ENCODE measurements around the gene KIAA1671.

Gene KIAA1671

DNA sequence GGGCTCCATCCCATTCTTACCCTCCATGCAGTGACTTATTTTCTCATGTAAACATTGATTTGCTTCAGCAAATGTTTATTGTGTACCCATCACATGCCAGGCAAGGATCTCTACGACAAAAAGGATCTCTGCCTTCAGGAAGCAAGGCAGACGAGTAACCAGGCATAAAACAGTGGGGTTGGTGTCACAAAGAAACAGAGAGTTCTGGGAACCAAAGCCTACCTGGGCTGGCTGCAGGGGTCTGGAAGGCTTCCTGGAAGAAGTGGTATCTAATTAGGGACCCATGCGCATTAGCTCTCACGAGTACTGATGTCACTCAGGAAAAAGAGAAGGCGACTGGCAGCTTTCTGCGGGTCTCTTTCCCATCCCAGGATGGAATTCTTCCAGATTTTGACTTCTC is 44.5 kb downstream of the KIAA1671 start:
- H3K9me2 ChIP-seq (replicated peaks; ENCODE audit: insufficient read depth, low read length) = no peaks in the 10 kb centered on the region
- H3K27me3 ChIP-seq (ENCODE audit: low read length) = no peaks in the 10 kb centered on the region
- H2AFZ ChIP-seq (ENCODE audit: low read depth, low read length, severe bottlenecking) = no peak overlapping the region
- TF ChIP-seq CTCF (IDR thresholded peaks at IDR 0.05; ENCODE audit: insufficient read depth, low read length, poor library complexity, severe bottlenecking) (no peak), EZH2phosphoT487 (conservative IDR thresholded peaks at IDR 0.05; ENCODE audit: low read length) (no peak)
- H3K4me3 ChIP-seq (ENCODE audit: insufficient read depth, low read length, poor library complexity, severe bottlenecking) = no peak overlapping the region
- H4K20me1 ChIP-seq (ENCODE audit: low read depth, low read length) = no peaks in the 10 kb centered on the region
- H3K36me3 ChIP-seq (ENCODE audit: low read length) = no peaks in the 10 kb centered on the region
- H3K27ac ChIP-seq (ENCODE audit: low read depth, low read length) = no peak overlapping the region
- H3F3A ChIP-seq (ENCODE audit: insufficient read depth) = no peaks in the 10 kb centered on the region
- H3K4me2 ChIP-seq (ENCODE audit: low read depth, low read length, poor library complexity, severe bottlenecking) = no peak overlapping the region
- no peak overlapping the region for H3K9ac ChIP-seq (ENCODE audit: low read length)
- H3K79me2 ChIP-seq (ENCODE audit: insufficient read depth, low read length) = no peaks in the 10 kb centered on the region
- no peaks in the 10 kb centered on the region for H3K9me3 ChIP-seq (ENCODE audit: insufficient read depth, low read length)

- H3K27me3 ChIP-seq (ENCODE audit: low read length) = no peaks in the 10 kb centered on the region
- no peaks in the 10 kb centered on the region for H3K36me3 ChIP-seq (ENCODE audit: low read length)
- H2AFZ ChIP-seq (ENCODE audit: low read depth, low read length, severe bottlenecking) = no peak overlapping the region
- no peaks in the 10 kb centered on the region for H4K20me1 ChIP-seq (ENCODE audit: low read depth, low read length)
- no peaks in the 10 kb centered on the region for H3K79me2 ChIP-seq (ENCODE audit: insufficient read depth, low read length)
- H3K9me2 ChIP-seq (replicated peaks; ENCODE audit: insufficient read depth, low read length) = no peaks in the 10 kb centered on the region
- no peak overlapping the region for H3K27ac ChIP-seq (ENCODE audit: low read depth, low read length)
- no peak overlapping the region for H3K9ac ChIP-seq (ENCODE audit: low read length)
- no peaks in the 10 kb centered on the region for H3K9me3 ChIP-seq (ENCODE audit: insufficient read depth, low read length)
- H3F3A ChIP-seq (ENCODE audit: insufficient read depth) = no peaks in the 10 kb centered on the region
- TF ChIP-seq CTCF (IDR thresholded peaks at IDR 0.05; ENCODE audit: insufficient read depth, low read length, poor library complexity, severe bottlenecking) (no peak), EZH2phosphoT487 (conservative IDR thresholded peaks at IDR 0.05; ENCODE audit: low read length) (no peak)
- no peak overlapping the region for H3K4me3 ChIP-seq (ENCODE audit: insufficient read depth, low read length, poor library complexity, severe bottlenecking)
- no peak overlapping the region for H3K4me2 ChIP-seq (ENCODE audit: low read depth, low read length, poor library complexity, severe bottlenecking)
These were observed 48.2 kb downstream of the KIAA1671 start for GRCh38 chr22:25000686-25001085.

- Histone ChIP-seq H3K4me3 (ENCODE audit: insufficient read depth, low read length, poor library complexity, severe bottlenecking) (no peak overlapping the region), H3K79me2 (ENCODE audit: insufficient read depth, low read length) (no peaks in the 10 kb centered on the region), H3K9me2 (replicated peaks; ENCODE audit: insufficient read depth, low read length) (no peaks in the 10 kb centered on the region), H3K9me3 (ENCODE audit: insufficient read depth, low read length) (no peaks in the 10 kb centered on the region), H4K20me1 (ENCODE audit: low read depth, low read length) (no peaks in the 10 kb centered on the region), H3K27ac (ENCODE audit: low read depth, low read length) (no peak overlapping the region), H3K4me2 (ENCODE audit: low read depth, low read length, poor library complexity, severe bottlenecking) (no peak overlapping the region), H3K27me3 (ENCODE audit: low read length) (no peaks in the 10 kb centered on the region), H3K9ac (ENCODE audit: low read length) (no peak overlapping the region), H2AFZ (ENCODE audit: low read depth, low read length, severe bottlenecking) (no peak overlapping the region), H3F3A (ENCODE audit: insufficient read depth) (no peaks in the 10 kb centered on the region), H3K36me3 (ENCODE audit: low read length) (no peaks in the 10 kb centered on the region)
- no peak for TF ChIP-seq CTCF (IDR thresholded peaks at IDR 0.05; ENCODE audit: insufficient read depth, low read length, poor library complexity, severe bottlenecking)
- TF ChIP-seq EZH2phosphoT487 (conservative IDR thresholded peaks at IDR 0.05; ENCODE audit: low read length) = no peak
These were observed 49.9 kb downstream of the KIAA1671 start for GRCh38 chr22:25002241-25002985.

All from SU-DHL-6 (cell line).